ENCODE data around the gene RSPH6A.
"Not testable (repeated sequence)": the region's sequence is repeated elsewhere in the genome, so short reads cannot be mapped to it uniquely, and the experiment has no call there.

RSPH6A gene

DNA sequence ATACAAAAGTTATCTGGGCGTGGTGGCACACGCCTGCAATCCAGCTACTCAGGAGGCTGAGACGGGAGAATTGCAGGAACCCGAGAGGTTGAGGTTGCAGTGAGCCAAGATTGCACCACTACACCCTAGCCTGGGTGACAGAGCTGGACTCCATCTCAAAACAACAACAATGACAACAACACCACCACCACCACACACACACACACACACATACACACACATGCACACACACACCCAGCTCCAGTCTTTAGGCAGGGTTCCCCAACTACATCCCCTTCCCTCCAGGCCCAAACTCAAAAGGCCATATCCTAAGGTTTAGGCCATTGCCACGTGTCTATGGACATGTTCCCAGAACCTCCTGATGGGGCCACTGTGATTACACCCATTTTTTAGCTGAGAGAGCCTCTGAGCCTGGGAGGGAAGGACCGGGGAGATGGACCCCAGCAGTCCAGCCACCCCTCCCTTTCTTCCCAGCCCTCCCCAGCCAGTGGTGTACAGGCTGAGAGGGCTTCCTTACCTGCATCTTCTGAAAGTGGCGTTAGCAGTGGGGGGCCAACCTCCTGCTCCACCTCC lies 13.4 kb downstream of the RSPH6A start:
- H3K9ac ChIP-seq (ENCODE audit: low read length in 2 of 2): no peak overlapping the region
- H3K4me3 ChIP-seq (ENCODE audit: low read length in 2 of 2): no peak overlapping the region
- no peaks in the 10 kb centered on the region for H3K36me3 ChIP-seq (ENCODE audit: control insufficient read depth in 2 of 2, insufficient read depth in 2 of 2, low read length in 2 of 2)
- peaks cover 7% of the 10 kb centered on the region for H3K4me1 ChIP-seq (ENCODE audit: control insufficient read depth, insufficient read depth, low read length)
- H3K27me3 ChIP-seq (ENCODE audit: control insufficient read depth in 1 of 2, insufficient read depth in 2 of 2, low read length in 2 of 2): peaks cover 0 to 3% of the 10 kb centered on the region in 2 donors
- no peaks in the 10 kb centered on the region for H3K9me3 ChIP-seq (ENCODE audit: control insufficient read depth in 2 of 2, low read length in 2 of 2)
- no peak overlapping the region for H3K27ac ChIP-seq (ENCODE audit: low read length)

DNA sequence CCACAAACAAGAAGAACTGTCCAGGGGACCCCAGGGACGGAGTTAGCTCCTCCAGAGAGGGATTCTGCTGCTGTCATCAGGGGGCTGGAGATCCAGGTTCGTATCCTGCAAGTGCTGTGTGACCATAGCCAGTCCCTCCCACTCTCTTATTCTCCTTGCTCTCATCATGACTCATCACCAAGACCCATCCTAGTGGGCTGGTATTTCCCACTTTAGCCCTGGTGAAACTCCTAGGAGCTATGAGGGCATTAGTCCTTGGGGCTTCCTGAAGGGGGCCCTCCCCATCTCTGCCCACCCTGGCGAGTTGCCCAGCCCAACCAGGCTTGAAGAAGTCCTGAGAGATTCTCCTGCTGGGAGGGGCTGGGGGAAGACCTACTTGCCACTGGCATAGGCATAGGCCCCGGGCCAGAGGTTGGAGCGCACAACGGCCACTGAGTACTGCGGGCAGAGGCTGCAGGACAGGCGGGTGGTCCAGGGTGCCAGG lies 15.0 kb downstream of the RSPH6A start:
- H3K9me3 ChIP-seq (ENCODE audit: control insufficient read depth in 2 of 2, low read length in 2 of 2): no peaks in the 10 kb centered on the region

DNA sequence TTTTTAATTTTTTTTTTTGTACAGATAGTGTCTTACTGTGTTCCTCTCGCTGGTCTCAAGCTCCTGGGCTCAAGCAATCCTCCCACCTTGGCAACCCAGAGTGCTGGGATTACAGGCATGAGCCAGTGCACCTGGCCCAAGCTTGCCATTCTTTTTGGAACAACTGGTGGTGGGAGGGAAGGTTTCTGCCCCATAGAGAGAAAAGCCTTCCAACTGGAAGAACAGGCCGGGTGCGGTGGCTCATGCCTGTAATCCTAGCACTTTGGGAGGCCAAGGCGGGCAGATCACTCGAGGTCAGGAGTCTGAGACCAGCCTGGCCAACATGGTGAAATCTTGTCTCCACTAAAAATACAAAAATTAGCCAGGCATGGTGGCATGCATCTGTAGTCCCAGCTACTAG lies 15.6 kb downstream of the RSPH6A start:
- not testable (repeated sequence) for H3K9ac ChIP-seq (ENCODE audit: low read length in 2 of 2); H3K36me3 ChIP-seq (ENCODE audit: control insufficient read depth in 2 of 2, insufficient read depth in 2 of 2, low read length in 2 of 2); H3K27me3 ChIP-seq (ENCODE audit: control insufficient read depth in 1 of 2, insufficient read depth in 2 of 2, low read length in 2 of 2); H3K9me3 ChIP-seq (ENCODE audit: control insufficient read depth in 2 of 2, low read length in 2 of 2); H3K27ac ChIP-seq (ENCODE audit: low read length); H3K4me1 ChIP-seq (ENCODE audit: control insufficient read depth, insufficient read depth, low read length); H3K4me3 ChIP-seq (ENCODE audit: low read length in 2 of 2)

More for the DNA sequence above, 15.0 kb downstream of the RSPH6A start:
- H3K27ac ChIP-seq (ENCODE audit: low read length): no peak overlapping the region
- no peak overlapping the region for H3K4me3 ChIP-seq (ENCODE audit: low read length in 2 of 2)
- H3K36me3 ChIP-seq (ENCODE audit: control insufficient read depth in 2 of 2, insufficient read depth in 2 of 2, low read length in 2 of 2): no peaks in the 10 kb centered on the region
- peaks cover 7% of the 10 kb centered on the region for H3K4me1 ChIP-seq (ENCODE audit: control insufficient read depth, insufficient read depth, low read length)
- no peak overlapping the region for H3K9ac ChIP-seq (ENCODE audit: low read length in 2 of 2)
- H3K27me3 ChIP-seq (ENCODE audit: control insufficient read depth in 1 of 2, insufficient read depth in 2 of 2, low read length in 2 of 2): peaks cover 0 to 3% of the 10 kb centered on the region in 2 donors

DNA sequence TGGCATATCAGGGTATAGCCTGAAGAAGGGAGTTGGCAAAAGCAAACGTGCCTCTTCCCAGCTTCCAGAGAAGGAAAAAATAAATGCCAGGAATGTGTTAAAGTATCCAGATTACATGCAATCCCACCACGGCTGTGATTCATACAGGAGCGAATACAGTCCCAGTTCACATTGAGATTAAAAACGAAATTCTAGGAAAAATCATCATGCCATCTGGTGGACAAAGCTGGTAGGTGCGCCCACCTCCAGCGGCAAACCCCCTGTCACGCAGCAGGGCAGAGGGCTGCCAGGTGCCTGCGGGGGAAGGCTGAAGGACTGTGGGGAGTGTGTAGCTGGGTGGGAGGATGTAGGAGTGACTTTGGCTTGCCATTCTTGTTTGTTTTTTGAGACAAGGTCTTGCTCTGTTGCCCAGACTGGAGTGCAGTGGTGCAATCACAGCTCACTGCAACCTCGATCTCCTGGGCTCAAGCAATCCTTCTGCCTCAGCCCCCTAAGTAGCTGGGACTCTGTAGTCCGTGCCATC lies 16.1 kb downstream of the RSPH6A start:
- Histone ChIP-seq H3K27ac (ENCODE audit: low read length) (no peak overlapping the region), H3K4me1 (ENCODE audit: control insufficient read depth, insufficient read depth, low read length) (peaks cover 7% of the 10 kb centered on the region), H3K4me3 (ENCODE audit: low read length in 2 of 2) (no peak overlapping the region), H3K36me3 (ENCODE audit: control insufficient read depth in 2 of 2, insufficient read depth in 2 of 2, low read length in 2 of 2) (no peaks in the 10 kb centered on the region), H3K9me3 (ENCODE audit: control insufficient read depth in 2 of 2, low read length in 2 of 2) (no peaks in the 10 kb centered on the region), H3K9ac (ENCODE audit: low read length in 2 of 2) (no peak overlapping the region), H3K27me3 (ENCODE audit: control insufficient read depth in 1 of 2, insufficient read depth in 2 of 2, low read length in 2 of 2) (peaks cover 0 to 3% of the 10 kb centered on the region in 2 donors)

DNA sequence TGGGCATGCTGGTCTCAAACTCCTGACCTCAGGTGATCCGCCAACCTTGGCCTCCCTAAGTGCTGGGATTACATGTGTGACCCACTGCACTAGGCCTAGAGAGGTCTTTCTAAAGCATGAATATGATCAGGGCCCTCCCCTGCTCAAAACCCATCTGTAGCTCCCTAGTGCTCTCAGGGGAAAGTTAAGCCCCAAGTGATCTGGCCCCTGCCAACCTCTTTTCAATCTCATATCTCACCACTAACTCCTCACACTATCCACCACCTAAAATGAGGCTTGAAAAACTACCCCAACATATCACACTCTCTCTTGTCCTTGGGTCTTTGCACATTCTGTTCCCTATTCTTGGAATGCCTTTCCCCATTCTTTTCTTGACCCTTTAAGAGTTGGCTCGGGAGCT lies 20.5 kb downstream of the RSPH6A start:
- Histone ChIP-seq H3K4me1 (ENCODE audit: control insufficient read depth, insufficient read depth, low read length) (peaks cover 25% of the 10 kb centered on the region), H3K27me3 (ENCODE audit: control insufficient read depth in 1 of 2, insufficient read depth in 2 of 2, low read length in 2 of 2) (no peaks in the 10 kb centered on the region), H3K27ac (ENCODE audit: low read length) (no peak overlapping the region), H3K9ac (ENCODE audit: low read length in 2 of 2) (no peak overlapping the region), H3K9me3 (ENCODE audit: control insufficient read depth in 2 of 2, low read length in 2 of 2) (no peaks in the 10 kb centered on the region), H3K36me3 (ENCODE audit: control insufficient read depth in 2 of 2, insufficient read depth in 2 of 2, low read length in 2 of 2) (peaks cover 3 to 5% of the 10 kb centered on the region in 2 donors), H3K4me3 (ENCODE audit: low read length in 2 of 2) (no peak overlapping the region)

DNA sequence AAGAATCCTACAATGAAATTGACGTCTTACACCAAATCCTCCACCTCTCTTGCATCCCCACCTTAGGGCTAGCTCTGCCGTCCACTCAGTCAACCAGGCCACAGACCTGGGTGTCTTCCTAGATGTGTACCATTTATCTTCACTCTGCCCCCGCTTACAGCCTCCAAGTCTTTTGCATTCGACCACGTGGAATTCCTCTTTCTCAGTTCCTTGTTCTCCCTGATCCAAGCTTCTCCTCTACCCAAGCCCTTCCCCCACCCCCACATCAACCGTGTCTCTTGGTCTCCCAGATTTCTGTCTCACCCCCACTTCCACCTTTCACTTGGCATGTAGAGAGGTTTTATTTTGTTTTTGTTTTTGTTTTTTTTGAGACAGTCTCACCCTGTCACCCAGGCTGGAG lies 21.2 kb downstream of the RSPH6A start:
- H3K36me3 ChIP-seq (ENCODE audit: control insufficient read depth in 2 of 2, insufficient read depth in 2 of 2, low read length in 2 of 2): peaks cover 9 to 10% of the 10 kb centered on the region in 2 donors
- H3K27ac ChIP-seq (ENCODE audit: low read length): no peak overlapping the region
- no peaks in the 10 kb centered on the region for H3K9me3 ChIP-seq (ENCODE audit: control insufficient read depth in 2 of 2, low read length in 2 of 2)
- no peaks in the 10 kb centered on the region for H3K27me3 ChIP-seq (ENCODE audit: control insufficient read depth in 1 of 2, insufficient read depth in 2 of 2, low read length in 2 of 2)
- no peak overlapping the region for H3K4me3 ChIP-seq (ENCODE audit: low read length in 2 of 2)
- H3K4me1 ChIP-seq (ENCODE audit: control insufficient read depth, insufficient read depth, low read length): peaks cover 20% of the 10 kb centered on the region
- no peak overlapping the region for H3K9ac ChIP-seq (ENCODE audit: low read length in 2 of 2)

DNA sequence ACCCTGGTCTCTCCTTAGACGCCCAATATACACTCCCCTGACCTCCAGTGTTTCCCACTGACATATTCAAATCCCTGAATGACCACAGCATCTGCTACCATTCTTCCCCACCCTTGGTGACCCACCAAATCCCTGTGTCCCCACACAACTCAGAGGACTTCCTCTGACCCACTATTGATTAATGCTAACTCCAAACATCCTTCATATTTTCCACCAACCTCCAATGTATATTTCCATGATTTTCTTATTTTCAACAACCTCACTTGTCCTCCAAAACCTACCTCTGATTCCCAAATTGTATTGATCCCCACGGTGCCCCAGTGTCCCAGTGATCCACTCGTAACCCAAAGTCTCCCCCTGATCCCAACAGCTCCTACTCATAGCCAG lies 21.9 kb downstream of the RSPH6A start:
- Histone ChIP-seq H3K4me3 (ENCODE audit: low read length in 2 of 2) (peak overlapping the region; percentile 46 to 58), H3K4me1 (ENCODE audit: control insufficient read depth, insufficient read depth, low read length) (peaks cover 18% of the 10 kb centered on the region), H3K9ac (ENCODE audit: low read length in 2 of 2) (peak overlapping the region in 1 of 2 donors; percentile 9), H3K27ac (ENCODE audit: low read length) (peak overlapping the region; percentile 64), H3K36me3 (ENCODE audit: control insufficient read depth in 2 of 2, insufficient read depth in 2 of 2, low read length in 2 of 2) (peaks cover 12 to 15% of the 10 kb centered on the region in 2 donors), H3K9me3 (ENCODE audit: control insufficient read depth in 2 of 2, low read length in 2 of 2) (no peaks in the 10 kb centered on the region), H3K27me3 (ENCODE audit: control insufficient read depth in 1 of 2, insufficient read depth in 2 of 2, low read length in 2 of 2) (no peaks in the 10 kb centered on the region)

DNA sequence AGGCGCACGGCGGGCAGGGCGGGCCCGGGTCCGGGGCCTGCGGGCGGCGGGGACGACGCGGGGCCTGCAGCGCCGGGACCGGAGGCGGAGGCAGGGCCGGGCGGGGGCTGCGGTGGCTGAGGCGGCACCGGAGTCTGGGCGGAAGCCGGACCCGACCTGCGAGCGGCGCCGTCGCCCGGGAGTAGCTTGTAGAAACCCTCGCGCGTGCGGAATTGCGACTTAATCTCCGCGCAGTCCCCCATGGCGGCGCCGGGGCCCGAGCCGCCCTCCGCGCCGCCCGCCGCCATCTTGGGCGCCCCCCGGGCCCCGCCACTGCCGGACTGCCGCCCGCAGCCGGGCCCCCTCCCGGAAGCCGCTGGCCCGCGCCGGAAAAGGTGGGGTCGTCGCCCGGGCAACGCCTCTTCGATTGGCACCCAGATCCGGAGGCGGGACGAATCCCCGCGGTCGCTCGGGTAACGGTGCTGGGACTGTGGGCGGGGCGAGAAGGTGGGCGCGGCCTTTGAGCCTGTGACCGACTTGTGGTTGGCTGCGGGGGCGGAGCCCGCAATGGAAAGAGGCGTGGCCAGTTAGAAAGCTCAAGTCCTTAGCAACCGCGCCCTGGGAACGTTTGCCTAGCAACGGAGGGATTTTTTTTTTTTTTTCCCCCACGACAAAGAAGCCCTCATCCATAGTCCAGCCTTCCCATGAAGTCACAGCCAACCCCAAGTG lies 22.5 kb downstream of the RSPH6A start, which contains the start of gene DMWD:
DMWD (minus strand) TSS at position 376 of the 708 bp plus-strand sequence; CDS start at position 287, 89 bp downstream.
- Histone ChIP-seq H3K9ac (ENCODE audit: low read length in 2 of 2) (peak within 1 kb of the TSS; percentile 76 to 77), H3K4me1 (ENCODE audit: control insufficient read depth, insufficient read depth, low read length) (peaks cover 18% of the 10 kb centered on the region), H3K36me3 (ENCODE audit: control insufficient read depth in 2 of 2, insufficient read depth in 2 of 2, low read length in 2 of 2) (peaks cover 12 to 15% of the 10 kb centered on the region in 2 donors), H3K4me3 (ENCODE audit: low read length in 2 of 2) (peak within 1 kb of the TSS; percentile 78 to 87), H3K27ac (ENCODE audit: low read length) (peak within 1 kb of the TSS; percentile 64), H3K27me3 (ENCODE audit: control insufficient read depth in 1 of 2, insufficient read depth in 2 of 2, low read length in 2 of 2) (no peaks in the 10 kb centered on the region), H3K9me3 (ENCODE audit: control insufficient read depth in 2 of 2, low read length in 2 of 2) (no peaks in the 10 kb centered on the region)

DNA sequence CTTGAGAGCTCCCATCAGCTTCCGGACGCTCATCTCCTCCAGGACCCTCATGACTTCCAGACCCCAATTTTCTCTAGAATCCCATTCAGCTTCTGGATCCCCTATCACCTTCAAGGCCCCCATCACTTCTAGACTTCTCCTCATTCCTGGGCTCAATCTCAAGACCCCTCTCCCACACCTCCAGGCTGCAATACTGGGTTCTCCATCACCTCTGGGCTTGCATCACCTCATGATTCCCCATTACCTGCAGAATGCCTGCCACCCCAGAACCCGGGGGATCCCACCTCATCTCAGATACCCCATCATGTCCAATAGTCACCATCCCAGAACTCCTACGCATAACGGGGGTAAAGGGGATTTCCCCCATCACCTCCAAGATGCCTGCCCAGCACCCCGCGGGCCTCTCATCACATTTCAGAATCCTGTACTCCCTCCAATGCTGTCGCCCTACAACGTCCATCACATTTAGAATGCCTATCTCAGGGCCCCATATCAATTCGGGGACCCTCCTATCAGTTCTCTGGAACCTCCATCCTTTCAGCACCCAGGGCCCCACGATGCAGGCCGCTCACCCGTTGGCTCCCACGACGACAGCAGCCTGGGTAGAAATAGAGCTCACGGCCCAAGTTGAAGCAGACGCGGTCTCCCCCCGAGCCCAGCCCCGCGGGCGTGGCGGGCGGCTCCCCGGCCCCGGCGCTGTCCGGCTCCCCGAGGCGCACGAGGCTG lies 23.2 kb downstream of the RSPH6A start:
- Histone ChIP-seq H3K9ac (ENCODE audit: low read length in 2 of 2) (peak overlapping the region; percentile 76 to 77), H3K27ac (ENCODE audit: low read length) (no peak overlapping the region), H3K4me3 (ENCODE audit: low read length in 2 of 2) (peak overlapping the region; percentile 78 to 87), H3K27me3 (ENCODE audit: control insufficient read depth in 1 of 2, insufficient read depth in 2 of 2, low read length in 2 of 2) (no peaks in the 10 kb centered on the region), H3K36me3 (ENCODE audit: control insufficient read depth in 2 of 2, insufficient read depth in 2 of 2, low read length in 2 of 2) (peaks cover 13 to 19% of the 10 kb centered on the region in 2 donors), H3K9me3 (ENCODE audit: control insufficient read depth in 2 of 2, low read length in 2 of 2) (no peaks in the 10 kb centered on the region), H3K4me1 (ENCODE audit: control insufficient read depth, insufficient read depth, low read length) (peaks cover 18% of the 10 kb centered on the region)

DNA sequence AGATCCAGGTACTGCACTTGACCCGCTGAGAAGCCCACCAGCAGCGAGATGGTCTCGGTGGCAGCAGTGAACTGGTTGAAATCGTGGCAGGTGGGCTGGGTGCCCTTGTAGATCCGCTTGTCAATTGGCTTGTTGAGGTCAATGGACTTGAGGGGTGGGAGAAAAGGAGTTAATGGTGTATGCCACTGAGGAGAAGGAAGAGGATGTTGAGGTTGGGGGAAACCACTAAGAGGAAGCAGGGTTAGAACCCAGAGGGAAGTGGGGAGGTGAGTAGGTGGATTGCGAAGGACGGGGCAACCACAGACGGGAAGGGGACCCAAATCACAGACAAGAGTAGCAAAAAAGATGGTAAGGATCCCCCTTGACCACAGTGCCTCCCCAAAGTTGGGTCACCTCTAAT lies 24.2 kb downstream of the RSPH6A start:
- no peaks in the 10 kb centered on the region for H3K9me3 ChIP-seq (ENCODE audit: control insufficient read depth in 2 of 2, low read length in 2 of 2)
- no peak overlapping the region for H3K9ac ChIP-seq (ENCODE audit: low read length in 2 of 2)
- no peaks in the 10 kb centered on the region for H3K27me3 ChIP-seq (ENCODE audit: control insufficient read depth in 1 of 2, insufficient read depth in 2 of 2, low read length in 2 of 2)
- peaks cover 20 to 25% of the 10 kb centered on the region in 2 donors for H3K36me3 ChIP-seq (ENCODE audit: control insufficient read depth in 2 of 2, insufficient read depth in 2 of 2, low read length in 2 of 2)
- H3K4me1 ChIP-seq (ENCODE audit: control insufficient read depth, insufficient read depth, low read length): peaks cover 22% of the 10 kb centered on the region
- H3K27ac ChIP-seq (ENCODE audit: low read length): no peak overlapping the region
- H3K4me3 ChIP-seq (ENCODE audit: low read length in 2 of 2): peak overlapping the region in 1 of 2 donors; percentile 87

Data from stomach smooth muscle (tissue), 2 donors.